Glomerular visceral epithelial cell (primary cell): ENCODE results near the gene CYP39A1.

Experiments
- DNase-seq: peaks from one replicate; pipeline ENCODE4 v3.0.0-alpha.2; 2016; ENCODE audit errors: extremely low spot score

The CYP39A1 gene, protein sequence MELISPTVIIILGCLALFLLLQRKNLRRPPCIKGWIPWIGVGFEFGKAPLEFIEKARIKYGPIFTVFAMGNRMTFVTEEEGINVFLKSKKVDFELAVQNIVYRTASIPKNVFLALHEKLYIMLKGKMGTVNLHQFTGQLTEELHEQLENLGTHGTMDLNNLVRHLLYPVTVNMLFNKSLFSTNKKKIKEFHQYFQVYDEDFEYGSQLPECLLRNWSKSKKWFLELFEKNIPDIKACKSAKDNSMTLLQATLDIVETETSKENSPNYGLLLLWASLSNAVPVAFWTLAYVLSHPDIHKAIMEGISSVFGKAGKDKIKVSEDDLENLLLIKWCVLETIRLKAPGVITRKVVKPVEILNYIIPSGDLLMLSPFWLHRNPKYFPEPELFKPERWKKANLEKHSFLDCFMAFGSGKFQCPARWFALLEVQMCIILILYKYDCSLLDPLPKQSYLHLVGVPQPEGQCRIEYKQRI

DNA sequence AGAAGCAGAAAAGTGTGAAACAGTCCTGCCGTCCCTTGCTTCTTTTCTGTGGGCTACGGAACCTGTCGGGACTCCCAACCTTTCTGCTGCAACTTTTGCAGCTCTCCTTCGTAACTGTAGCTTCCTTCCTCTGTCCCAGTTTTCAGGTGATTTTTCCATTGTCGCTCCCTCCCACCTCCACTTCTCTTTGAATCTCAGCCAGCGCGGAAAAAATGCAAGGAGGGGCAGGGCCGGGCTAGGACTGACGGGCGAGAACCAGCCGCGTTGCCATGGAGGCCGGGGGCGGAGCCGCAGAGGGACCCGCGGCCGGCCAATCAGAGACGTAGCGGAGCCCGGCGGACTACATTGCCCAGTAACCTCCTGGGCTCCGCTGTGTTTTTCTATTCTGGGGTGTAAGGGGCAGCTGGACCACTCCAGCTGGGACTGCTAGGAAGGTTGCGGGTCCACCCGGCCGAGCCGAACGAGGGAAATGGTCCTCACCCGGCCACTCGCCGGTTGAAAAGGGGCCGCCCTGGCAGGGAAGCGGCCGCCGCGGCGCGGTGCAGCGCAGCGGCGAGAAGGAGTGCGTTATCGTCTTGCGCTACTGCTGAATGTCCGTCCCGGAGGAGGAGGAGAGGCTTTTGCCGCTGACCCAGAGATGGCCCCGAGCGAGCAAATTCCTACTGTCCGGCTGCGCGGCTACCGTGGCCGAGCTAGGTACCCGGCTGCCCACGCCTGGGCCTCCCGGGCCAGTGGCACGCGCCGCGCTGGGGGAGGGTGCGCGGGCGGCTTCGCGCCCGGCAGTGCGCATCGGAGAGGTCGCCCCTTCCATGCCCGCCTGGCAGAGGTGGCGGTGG is at the start of gene CYP39A1, which contains the start of gene SLC25A27:
TSS of gene CYP39A1 (minus strand) at position 216 of the 836 bp plus-strand sequence. CDS start 236 bp downstream, outside the sequence.
TSS of gene SLC25A27 (plus strand) at position 373 of the 836 bp plus-strand sequence. CDS start at position 591, 218 bp downstream.
- peak; percentile 80 for DNase-seq

DNA sequence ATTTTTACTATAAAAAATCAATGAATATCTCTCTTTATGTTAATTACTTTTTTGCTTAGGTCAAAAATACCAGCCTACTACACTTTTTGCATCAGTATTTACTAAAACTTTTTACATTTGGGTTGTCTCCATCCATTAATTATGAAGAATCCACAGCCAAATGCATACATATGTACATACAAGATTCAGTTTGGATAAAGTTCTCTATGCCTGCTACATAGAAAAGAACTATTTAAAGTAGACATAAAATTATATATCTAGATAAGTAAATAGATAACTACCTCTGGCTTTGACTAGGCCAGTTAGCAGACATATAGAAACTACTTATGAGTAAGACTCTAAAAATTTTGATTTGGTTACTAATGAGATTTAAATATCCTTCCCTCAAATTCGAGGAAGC is 47.4 kb upstream of the CYP39A1 start:
- no peak for DNase-seq

DNA sequence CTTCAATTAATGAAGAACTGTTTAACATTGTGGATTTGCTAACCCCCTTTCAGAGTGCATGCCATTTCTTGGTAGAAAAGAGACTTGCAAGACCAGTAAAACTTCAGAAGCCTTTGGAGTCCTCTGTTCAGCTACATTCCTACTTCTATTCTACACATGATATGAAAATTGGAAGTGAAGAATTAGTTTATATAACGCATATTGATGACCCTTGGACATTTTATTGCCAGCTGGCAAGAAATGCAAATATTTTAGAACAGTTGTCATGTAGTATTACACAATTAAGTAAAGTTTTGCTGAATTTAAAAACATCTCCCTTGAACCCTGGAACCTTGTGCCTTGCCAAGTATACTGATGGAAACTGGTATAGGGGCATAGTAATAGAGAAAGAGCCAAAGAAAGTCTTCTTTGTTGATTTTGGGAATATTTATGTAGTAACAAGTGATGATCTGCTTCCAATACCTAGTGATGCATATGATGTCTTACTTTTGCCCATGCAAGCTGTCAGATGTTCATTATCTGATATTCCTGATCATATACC is 38.4 kb upstream of the CYP39A1 start:
- no peak for DNase-seq

DNA sequence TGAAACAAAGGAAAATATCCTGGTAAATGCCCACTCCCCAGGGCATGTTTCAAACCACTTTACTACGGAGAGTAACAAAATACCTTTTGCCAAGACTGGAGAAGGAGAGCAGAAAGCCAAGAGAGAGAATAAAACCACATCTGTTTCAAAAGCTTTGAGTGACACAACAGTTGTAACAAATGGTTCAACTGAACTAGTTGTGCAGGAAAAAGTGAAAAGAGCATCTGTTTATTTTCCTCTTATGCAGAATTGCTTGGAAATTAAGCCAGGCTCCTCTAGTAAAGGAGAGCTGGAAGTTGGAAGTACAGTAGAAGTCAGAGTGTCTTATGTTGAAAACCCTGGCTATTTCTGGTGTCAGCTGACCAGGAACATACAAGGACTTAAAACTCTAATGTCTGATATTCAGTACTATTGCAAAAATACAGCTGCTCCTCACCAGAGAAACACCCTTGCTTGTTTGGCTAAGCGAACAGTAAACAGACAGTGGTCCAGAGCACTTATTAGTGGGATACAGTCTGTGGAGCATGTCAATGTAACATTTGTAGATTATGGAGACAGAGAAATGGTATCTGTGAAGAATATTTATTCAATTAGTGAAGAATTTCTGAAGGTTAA is 37.6 kb upstream of the CYP39A1 start:
- no peak for DNase-seq

DNA sequence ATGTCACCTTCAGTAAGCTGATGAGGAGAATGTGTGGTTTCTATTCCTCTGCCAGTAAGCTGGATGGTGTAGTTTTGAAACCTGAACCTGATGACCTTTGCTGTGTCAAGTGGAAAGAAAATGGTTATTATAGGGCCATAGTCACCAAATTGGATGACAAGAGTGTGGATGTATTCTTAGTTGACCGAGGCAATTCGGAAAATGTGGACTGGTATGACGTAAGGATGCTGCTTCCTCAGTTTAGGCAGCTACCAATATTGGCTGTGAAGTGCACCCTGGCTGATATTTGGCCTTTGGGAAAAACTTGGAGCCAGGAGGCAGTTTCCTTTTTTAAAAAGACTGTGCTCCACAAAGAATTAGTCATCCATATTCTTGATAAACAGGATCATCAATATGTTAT is 37.0 kb upstream of the CYP39A1 start:
- no peak for DNase-seq

DNA sequence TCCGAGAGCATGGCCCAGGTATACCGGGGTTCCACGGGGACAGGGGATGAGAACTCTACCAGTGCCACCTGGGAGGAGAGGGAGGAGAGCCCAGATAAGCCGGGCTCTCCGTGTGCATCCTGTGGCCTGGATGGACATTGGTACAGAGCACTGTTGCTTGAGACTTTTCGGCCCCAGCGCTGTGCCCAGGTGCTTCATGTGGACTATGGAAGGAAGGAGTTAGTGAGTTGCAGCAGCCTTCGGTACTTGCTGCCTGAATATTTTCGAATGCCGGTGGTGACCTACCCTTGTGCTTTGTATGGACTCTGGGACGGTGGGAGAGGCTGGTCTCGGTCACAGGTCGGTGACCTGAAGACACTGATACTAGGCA is 36.3 kb upstream of the CYP39A1 start:
- no peak for DNase-seq

DNA sequence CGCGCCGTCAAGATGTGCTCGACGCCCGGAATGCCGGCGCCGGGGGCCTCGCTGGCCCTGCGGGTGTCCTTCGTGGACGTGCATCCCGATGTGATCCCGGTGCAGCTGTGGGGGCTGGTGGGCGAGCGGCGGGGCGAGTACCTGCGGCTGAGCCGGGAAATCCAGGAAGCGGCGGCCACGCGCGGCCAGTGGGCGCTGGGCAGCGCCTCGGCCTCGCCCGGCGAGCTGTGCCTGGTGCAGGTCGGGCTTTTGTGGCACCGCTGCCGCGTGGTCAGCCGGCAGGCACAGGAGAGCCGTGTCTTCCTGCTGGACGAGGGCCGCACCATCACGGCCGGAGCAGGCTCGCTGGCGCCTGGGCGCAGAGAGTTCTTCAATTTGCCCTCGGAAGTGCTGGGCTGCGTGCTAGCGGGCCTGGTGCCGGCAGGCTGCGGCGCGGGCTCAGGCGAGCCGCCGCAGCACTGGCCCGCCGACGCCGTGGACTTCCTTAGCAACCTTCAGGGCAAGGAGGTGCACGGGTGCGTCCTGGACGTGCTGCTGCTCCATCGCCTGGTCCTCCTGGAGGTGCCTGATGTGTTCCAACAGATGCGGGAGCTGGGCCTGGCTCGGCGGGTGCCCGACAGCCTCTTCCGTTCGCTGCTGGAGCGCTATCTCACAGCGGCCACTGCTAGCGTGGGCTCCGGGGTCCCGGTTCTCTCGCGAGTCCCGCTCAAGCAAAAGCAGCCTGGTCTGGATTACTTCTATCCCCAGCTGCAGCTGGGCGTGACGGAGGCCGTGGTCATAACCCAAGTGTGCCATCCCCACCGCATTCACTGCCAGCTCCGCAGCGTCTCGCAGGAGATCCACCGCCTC is 35.7 kb upstream of the CYP39A1 start:
- DNase-seq = no peak

DNA sequence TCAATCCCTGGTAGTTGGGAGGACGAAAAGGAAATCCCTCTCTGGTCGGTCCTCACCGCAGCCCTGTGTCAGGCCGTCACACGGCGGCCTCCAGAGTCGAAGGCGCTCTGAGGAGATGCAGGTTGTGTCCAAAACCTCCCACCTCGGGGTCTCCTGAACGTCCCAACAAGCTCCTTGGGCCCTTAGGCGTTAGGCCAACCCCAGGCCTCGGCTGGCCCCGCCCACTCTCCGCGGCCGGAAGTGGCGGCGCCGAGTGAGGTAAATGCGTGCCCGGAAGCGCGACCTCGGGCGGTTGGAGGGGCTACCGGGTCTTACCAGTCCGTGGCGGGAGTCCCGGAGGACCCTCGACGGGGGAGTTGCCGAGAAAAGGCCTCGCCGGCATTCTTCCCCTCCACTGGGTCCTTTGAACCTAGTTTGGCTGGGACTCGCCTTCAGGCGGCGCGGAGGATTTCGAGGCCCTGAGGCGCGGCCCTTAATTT is 35.0 kb upstream of the CYP39A1 start, which contains the start of gene TDRD6:
TSS of gene TDRD6 (plus strand) at position 267 of the 479 bp plus-strand sequence. CDS start 244 bp downstream, outside the sequence.
- DNase-seq = no peak

DNA sequence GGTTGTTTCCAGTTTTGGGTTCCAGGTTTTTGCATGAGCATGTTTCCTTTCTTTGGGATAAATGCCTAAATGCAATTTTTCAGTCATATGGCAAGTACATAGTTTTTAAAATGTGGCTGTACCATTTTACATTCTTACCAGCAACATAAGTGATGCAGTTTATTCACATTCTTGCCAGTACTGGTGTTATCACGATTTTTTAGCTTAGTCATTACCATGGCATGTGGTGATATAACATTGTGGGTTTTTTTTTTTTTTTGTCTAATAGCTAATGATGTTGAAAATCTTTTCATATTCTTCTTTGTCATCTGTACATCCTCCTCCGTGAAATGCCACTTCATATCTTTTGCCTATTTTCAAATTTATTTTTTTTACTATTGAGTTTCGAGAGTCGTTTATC is 32.2 kb upstream of the CYP39A1 start:
- peak; percentile 5 for DNase-seq

DNA sequence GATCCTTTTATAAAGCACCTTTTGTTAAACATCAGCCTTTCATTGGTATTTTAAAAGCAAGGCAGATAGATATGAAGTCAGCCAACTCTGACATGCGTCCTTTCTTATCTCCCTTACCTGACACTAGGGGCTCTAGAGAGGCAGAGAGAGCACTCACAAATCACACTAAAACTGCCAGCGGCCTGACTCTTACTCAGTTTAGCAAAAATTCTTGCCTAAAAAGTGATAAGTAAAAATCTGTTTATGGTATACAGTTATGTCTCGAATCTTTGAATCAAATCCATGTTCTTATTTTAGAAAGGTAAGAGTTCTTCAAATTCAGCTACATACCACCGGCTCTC is 24.7 kb upstream of the CYP39A1 start:
- DNase-seq = no peak

DNA sequence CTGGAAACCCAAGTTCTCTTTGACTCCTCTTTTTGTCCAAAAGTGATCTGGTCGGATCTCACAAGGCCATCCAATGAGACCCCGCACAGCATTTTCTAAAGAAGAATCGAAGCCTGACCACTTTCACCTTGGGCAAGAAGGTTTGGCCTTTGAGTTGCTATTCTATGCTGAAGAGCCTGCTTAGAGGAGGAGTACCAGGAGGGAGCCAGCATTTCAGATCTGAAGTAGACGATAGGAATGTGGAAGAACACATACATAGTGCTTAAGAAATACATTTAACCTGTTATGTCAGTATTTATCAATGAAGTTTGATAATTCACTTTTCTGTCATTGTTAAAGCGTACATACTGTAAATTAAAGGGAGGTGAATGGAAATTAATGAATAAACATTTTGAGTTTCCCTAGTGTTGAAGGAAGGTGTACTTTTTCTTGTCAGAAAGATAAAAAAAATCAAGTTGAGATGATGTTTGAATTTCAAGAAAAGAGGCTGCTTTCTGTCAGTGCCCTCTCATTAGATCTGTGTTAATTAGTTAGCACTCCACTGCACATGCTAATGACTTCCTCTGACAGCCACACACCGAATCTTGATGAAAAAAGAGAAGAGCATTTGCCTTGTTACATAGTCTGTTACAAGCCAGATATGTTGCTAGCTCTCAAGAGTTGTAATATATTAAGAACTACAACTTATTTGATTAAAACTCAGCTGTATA is 24.1 kb upstream of the CYP39A1 start:
- DNase-seq = no peak

DNA sequence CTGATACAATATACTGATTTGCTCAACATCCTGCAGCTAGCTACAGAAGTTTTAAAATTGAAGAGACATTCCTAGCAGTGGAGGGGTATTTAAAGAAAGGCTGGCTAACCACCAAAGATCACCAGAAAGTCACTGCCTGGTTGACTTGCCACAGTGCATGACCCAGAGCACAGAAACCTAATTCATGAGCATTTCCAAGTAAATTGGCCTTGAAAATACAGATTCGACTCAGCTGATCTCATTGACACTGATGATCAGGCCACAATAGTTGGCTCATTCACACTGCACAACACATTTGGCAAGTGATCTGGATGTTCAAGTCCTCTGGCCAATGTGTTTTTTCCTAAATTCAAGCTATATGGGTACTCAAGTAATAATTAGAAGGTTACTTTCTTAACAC is 21.8 kb upstream of the CYP39A1 start:
- DNase-seq = no peak

DNA sequence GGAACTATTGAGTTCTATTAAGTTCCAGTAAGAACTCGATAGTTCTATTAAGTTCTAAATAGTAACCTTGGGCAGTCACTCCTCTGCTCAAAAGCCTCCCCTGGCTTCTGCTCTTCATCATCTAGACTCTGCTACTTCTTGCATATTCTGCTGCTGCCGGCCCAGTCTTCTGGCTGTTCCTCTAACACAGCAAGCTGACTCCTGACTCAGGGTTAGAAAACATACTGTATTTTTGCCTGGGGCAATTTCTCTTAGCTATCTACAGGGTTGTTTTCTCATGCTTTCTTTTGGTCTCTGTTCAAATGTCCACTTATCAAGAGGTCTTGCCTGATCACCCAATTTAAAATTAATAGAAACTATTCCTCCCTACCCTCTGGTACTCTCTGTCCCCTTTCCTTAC is 14.8 kb upstream of the CYP39A1 start:
- no peak for DNase-seq

DNA sequence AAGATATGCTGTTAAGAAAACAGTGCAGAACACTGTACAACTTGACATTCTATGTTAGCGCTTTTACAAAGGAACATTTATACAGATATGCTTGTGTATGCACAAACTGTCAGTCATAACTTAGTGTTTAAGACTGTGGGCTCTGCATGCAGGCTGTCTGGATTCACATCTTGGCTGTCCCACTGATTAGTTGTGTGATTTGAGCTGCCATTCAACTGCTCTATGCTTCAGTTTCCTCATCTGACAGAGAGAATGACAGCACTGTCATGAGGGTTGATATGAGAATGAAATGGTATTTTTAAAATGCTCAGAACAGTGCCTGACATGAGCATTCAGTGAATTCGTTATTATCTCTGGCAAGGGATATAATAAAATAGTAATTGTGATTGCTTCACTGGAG is 8.9 kb upstream of the CYP39A1 start:
- DNase-seq = no peak

DNA sequence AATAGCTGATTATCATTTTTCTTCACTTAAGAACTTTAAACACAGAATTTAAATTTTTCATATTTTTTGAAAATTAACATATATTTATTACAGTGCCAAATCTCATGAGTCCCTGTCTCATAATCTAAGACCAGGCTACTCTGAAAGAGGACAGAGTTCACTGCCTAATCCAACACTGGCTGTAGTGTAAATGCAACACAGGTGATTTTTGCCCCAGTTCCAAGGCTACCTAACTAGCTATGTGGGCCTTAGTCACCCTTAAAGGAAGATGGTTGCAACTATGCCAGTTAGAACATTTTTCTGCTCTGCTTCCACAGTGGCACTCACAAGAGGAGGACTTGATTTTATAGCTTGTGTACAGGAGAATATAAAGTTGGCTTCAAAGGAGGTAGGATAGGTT is 5.0 kb upstream of the CYP39A1 start:
- no peak for DNase-seq

DNA sequence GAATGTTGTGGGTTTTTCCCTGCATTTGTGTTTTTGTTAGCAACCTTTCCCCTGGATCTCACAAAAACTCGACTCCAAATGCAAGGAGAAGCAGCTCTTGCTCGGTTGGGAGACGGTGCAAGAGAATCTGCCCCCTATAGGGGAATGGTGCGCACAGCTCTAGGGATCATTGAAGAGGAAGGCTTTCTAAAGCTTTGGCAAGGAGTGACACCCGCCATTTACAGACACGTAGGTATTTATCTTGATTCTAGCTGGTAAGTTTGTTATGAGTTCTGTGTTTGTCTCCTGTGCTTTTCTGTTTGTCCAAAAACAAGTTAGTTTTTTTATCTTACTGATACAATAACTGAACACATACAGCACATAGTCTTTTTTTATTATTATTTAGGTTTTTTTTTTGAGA is 3.2 kb upstream of the CYP39A1 start:
- no peak for DNase-seq

DNA sequence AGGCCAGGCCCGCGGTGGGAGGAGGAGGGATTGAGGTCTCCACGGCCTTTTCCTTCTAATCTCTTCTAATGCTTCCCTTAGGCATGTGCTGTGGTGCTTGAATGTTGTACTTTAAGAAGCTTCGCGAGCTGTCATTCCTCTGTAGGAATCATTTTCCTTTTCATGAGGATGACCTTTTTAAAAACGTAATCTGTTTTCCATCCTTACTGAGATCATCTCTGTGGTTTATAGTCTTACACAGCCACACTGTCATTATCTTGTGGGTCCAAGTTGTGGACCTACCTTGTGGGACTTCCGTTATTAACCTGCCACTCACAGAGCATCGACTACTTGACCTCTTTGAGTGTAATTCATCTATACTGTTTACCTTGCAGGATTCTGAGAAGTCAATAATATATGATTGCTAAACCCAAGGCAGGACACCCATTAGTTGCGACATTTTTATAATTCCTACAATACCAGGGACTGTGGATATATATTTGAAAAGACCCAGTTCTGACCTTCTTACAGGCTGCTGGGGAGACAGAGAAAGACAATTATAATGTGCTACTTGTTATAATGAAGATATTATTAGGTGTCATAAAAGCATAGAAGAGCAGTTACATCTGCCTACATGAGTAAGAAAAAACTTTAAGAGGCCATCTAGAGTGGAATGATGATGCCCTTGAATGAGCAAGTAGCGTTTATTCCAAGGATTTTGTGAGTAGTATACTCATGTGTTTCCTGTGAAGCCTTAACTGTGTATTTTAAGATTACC is 999 bp upstream of the CYP39A1 start:
- no peak for DNase-seq

DNA sequence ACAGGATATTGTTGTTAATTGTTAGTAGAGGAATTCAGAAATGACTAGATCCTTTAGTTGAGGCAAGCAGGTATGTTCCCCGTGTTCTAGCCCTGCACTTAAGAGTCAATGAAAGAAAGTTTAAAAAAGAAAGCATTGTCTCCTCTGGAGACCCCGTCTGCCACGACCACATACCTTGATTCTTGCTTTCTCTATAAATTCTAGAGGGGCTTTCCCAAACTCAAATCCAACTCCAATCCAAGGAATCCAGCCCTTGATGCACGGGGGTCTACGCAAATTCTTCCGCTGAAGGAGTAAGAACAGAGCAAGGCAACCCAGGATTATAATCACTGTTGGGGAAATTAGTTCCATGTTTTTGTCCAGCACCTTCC is 401 bp downstream of the CYP39A1 start:
- no peak for DNase-seq

DNA sequence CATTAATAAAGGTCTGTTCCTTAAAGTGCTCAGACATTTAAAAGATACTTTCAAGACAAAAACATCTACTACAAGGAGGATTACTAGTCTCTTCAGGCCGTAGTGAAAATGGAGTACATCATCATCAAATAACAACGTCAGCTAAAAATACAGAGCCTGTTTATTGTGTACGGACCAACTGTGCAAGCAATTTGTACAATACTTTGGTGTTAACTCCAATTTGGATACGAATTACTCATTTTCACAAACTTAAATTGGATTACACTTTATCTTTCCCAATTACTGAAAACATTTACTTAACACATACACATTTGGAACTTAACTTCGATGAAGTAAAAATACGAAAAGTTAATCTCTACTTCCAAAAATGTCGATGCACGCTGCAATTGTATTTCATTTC is 802 bp downstream of the CYP39A1 start:
- DNase-seq = no peak

DNA sequence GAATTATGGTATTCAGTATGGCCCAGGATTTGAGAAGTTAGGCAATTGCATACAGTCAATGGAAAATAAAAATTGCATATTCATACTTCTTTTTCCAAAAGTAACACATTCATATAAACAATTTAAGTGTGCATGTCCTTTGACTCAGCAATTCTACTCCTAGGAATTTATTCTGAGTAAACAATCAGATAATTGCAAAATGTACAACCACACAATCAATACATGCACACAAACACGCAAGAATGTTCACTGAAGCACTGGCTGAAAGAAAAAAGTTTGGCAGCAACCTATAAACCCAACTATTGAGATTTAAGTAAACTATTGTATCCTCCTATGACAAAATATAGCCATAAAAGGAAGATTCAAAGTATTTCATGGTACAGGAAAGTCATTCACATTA is 1.6 kb downstream of the CYP39A1 start:
- DNase-seq = no peak
